Testis (tissue), 3 donors: Measurements from ENCODE around the gene FBXL17. TPM values are rescaled to one million over a fixed set of nuclear protein-coding genes. Genes with fewer than 3 reads are reported as not detected.

ENCODE experiments used
- DNase-seq: peaks from one replicate; pipeline ENCODE4 v3.0.0-alpha.2; 2019
- H3K27ac ChIP-seq, 2 donors: fragments of 200-600 bp; sonication (generic); one replicate each; pipeline ENCODE4 v1.5.1; 2019
- H3K27me3 ChIP-seq: fragments of 200-600 bp; sonication (generic); one replicate; pipeline ENCODE4 v1.5.1; 2019
- H3K36me3 ChIP-seq: fragments of 200-600 bp; sonication (generic); one replicate; pipeline ENCODE4 v1.5.1; 2017; ENCODE audit warnings: low read depth; ENCODE audit errors: missing control alignments
- H3K4me1 ChIP-seq: fragments of 200-600 bp; sonication (generic); one replicate; pipeline ENCODE4 v1.5.1; 2019
- H3K4me3 ChIP-seq, 2 donors: fragments of 200-600 bp; sonication (generic); one replicate each; pipeline ENCODE4 v1.5.1; 2017 to 2019
- H3K9me3 ChIP-seq: fragments of 200-600 bp; sonication (generic); one replicate; pipeline ENCODE4 v1.5.1; 2017
- CTCF ChIP-seq, 3 experiments: fragments of 450-650 bp in 2 of 3; fragments of 200-600 bp in 1 of 3; sonication (generic) in 1 of 3; IDR thresholded peaks; one replicate each; pipeline ENCODE4 v1.5.1; 2016 to 2019; ENCODE audit warnings: antibody characterized with exemption in 3 of 3, mild to moderate bottlenecking in 2 of 3, moderate library complexity in 1 of 3
- POLR2A ChIP-seq: fragments of 450-650 bp; IDR thresholded peaks from one replicate; pipeline ENCODE4 v1.6.1; 2017; ENCODE audit warnings: antibody characterized with exemption, mild to moderate bottlenecking, moderate library complexity
- WGBS, 2 donors: methylation state at CpG; one replicate each; pipeline ENCODE4 v1.1.5; 2018; 5-methylcytosine and 5-hydroxymethylcytosine counted together
- intact Hi-C: fragments of 100-400 bp; cut with DNase I; formaldehyde crosslinking; loops from one replicate; pipeline ENCODE4 v1.15.1; 2023; ENCODE audit warnings: low total_unique reads
- polyA plus RNA-seq: library from polyadenylated mRNA; stranded (reverse); fragments of 350-450 nt; fragmentation: Illumina TruSeq; extraction: RNeasy Lipid Tissue Mini Kit (QIAGEN cat#74804); gene quantifications from one replicate; pipeline ENCODE4 v1.2.3, GENCODE V29; 2014; ENCODE audit warnings: low read depth, low replicate concordance; ENCODE audit not compliant: insufficient read depth
- total RNA-seq, 2 donors: library from RNA; depleted of rRNA; stranded (reverse); fragments of >200 nt; gene quantifications; one replicate each; pipeline ENCODE4 v1.2.3, GENCODE V29; 2016

Gene FBXL17
- total and polyA plus RNA-seq, 3 donors from 2014 or later, result 20.7 to 25.1 (median 22.6) TPM

- no peak for DNase-seq
Observed at GRCh38 chr5:107926121-107926520, 455.8 kb downstream of the FBXL17 start.

GRCh38 chr5:107925200-107925599 is 456.7 kb downstream of the FBXL17 start:
- no peak for TF ChIP-seq POLR2A
- TF ChIP-seq CTCF (IDR thresholded peaks at IDR 0.05), result no peak
- WGBS, 2 donors, result 68 to 72% methylated on average over 4 of the region's 4 CpGs
- no peak for DNase-seq
- no peaks in the 10 kb centered on the region for H3K9me3 ChIP-seq
- no peak overlapping the region for H3K4me3 ChIP-seq
- intact Hi-C loops, result no loop called here
- H3K4me1 ChIP-seq, result no peaks in the 10 kb centered on the region
- no peaks in the 10 kb centered on the region for H3K27me3 ChIP-seq
- no peak overlapping the region for H3K27ac ChIP-seq
- no peaks in the 10 kb centered on the region for H3K36me3 ChIP-seq

More at GRCh38 chr5:107926121-107926520, 455.8 kb downstream of the FBXL17 start:
- WGBS, 2 donors, result 58 to 71% methylated on average over 1 of the region's 1 CpG
- intact Hi-C loops, result no loop called here
- H3K4me3 ChIP-seq, result no peak overlapping the region
- H3K36me3 ChIP-seq, result no peaks in the 10 kb centered on the region
- no peaks in the 10 kb centered on the region for H3K4me1 ChIP-seq
- H3K27ac ChIP-seq, result no peak overlapping the region
- no peak for TF ChIP-seq POLR2A
- no peak for TF ChIP-seq CTCF (IDR thresholded peaks at IDR 0.05)
- no peaks in the 10 kb centered on the region for H3K9me3 ChIP-seq
- H3K27me3 ChIP-seq, result no peaks in the 10 kb centered on the region

- H3K36me3 ChIP-seq, result no peaks in the 10 kb centered on the region
- no peak overlapping the region for H3K4me3 ChIP-seq
- no peak overlapping the region for H3K27ac ChIP-seq
- TF ChIP-seq POLR2A (no peak), CTCF (IDR thresholded peaks at IDR 0.05) (no peak)
- H3K4me1 ChIP-seq, result no peaks in the 10 kb centered on the region
- no peaks in the 10 kb centered on the region for H3K9me3 ChIP-seq
- intact Hi-C loops, result no loop called here
- no peak for DNase-seq
- no peaks in the 10 kb centered on the region for H3K27me3 ChIP-seq
- 85 to 86% methylated on average over 6 of the region's 6 CpGs for WGBS, 2 donors
Observed at GRCh38 chr5:107919969-107920368, 461.9 kb downstream of the FBXL17 start.

GRCh38 chr5:107919361-107919760 is 462.5 kb downstream of the FBXL17 start:
- WGBS, 2 donors, result 94 to 95% methylated on average over 4 of the region's 4 CpGs
- no peaks in the 10 kb centered on the region for H3K36me3 ChIP-seq
- no peak overlapping the region for H3K27ac ChIP-seq
- no peaks in the 10 kb centered on the region for H3K27me3 ChIP-seq
- no peaks in the 10 kb centered on the region for H3K4me1 ChIP-seq
- intact Hi-C loops, result no loop called here
- DNase-seq, result no peak
- no peak for TF ChIP-seq CTCF (IDR thresholded peaks at IDR 0.05)
- no peak for TF ChIP-seq POLR2A
- H3K9me3 ChIP-seq, result no peaks in the 10 kb centered on the region
- H3K4me3 ChIP-seq, result no peak overlapping the region

DNA sequence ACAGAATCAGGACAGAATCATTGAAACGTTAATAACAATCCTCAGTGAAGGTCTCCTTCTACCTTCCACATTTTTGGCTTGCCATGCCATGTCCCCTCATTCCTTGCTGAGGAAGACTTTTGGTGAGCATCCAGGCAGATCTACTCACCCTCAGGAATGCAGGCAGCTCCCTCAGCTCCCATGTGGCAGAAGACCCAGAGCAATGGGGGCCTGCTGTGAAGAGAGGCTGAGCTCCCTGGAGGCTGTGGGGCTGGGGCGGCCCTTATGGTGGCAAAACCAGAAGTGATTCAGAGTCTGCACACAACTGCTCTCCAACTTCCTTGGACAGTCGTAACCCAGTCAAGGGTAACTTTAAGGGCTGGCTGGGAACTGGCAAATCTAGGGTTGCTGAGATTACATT is 463.9 kb downstream of the FBXL17 start:
- Histone ChIP-seq H3K4me1 (no peaks in the 10 kb centered on the region), H3K36me3 (no peaks in the 10 kb centered on the region), H3K27ac (no peak overlapping the region), H3K9me3 (no peaks in the 10 kb centered on the region), H3K27me3 (no peaks in the 10 kb centered on the region), H3K4me3 (no peak overlapping the region)
- 75 to 79% methylated on average over 3 of the region's 3 CpGs for WGBS, 2 donors
- intact Hi-C loops, result no loop called here
- no peak for DNase-seq
- TF ChIP-seq POLR2A (no peak), CTCF (IDR thresholded peaks at IDR 0.05) (no peak)
